ENCODE measurements around the gene CPNE7. TPM values are rescaled to one million over a fixed set of nuclear protein-coding genes. Genes with fewer than 3 reads are reported as not detected.

Gene CPNE7
- total and polyA plus RNA-seq, 10 of the 15 experiments (the other 5 are each of a cell fraction or from before 2014, with no cell fraction given): 0.29 to 46.9 (median 17.5) TPM

DNA sequence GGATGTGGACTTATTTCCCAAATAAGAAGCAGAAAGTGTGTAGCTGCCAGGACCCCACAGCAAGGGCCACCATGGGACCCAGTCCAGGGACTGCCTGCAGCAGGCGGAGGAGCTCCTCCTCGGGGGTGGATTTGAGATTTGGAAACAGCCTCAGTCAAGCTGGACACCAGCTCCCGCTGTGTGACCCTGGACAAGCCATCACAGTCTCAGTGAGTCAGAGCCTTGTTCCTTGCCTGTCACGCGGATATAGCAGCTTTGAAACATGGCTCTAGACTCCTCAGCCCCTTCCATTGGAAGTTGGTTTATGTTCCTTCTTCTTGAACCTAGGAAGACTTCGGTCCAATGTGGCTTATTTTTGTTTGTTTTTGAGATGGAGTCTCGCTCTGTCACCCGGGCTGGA is 25.4 kb downstream of the CPNE7 start:
- FAIRE-seq: no peak
- 70% methylated on average over 7 of the region's 8 CpGs for WGBS (ENCODE audit: insufficient coverage, insufficient replicate concordance, low lambda C conversion rate, missing lambda C conversion rate)
- no peak overlapping the region for H3K27ac ChIP-seq (ENCODE audit: control insufficient read depth, insufficient read depth)
- H3K4me2 ChIP-seq (ENCODE audit: control insufficient read depth, insufficient read depth): no peak overlapping the region
- no peaks in the 10 kb centered on the region for H3K4me1 ChIP-seq (ENCODE audit: control insufficient read depth, insufficient read depth, low read length)
- POLR2A ChIA-PET: interaction anchor here (0.7 kb wide), 1 partner anchor 11 kb away, joined by 5 read pairs; no protein-coding TSS in a partner anchor
- H3K4me3 ChIP-seq: no peak overlapping the region
- no TSS peak for BruUV-seq (replicated peaks)
- no peak for TF ChIP-seq ZBED1 (IDR thresholded peaks at IDR 0.05; ENCODE audit: borderline replicate concordance)
- TF ChIP-seq RB1 (IDR thresholded peaks at IDR 0.05; ENCODE audit: borderline replicate concordance): no peak
- TF ChIP-seq USF2 (IDR thresholded peaks at IDR 0.05; ENCODE audit: borderline replicate concordance, low read depth, low read length): no peak
- no peak for TF ChIP-seq TBL1XR1 (IDR thresholded peaks at IDR 0.05; ENCODE audit: low read depth, low read length)
- TF ChIP-seq NR2C1 (IDR thresholded peaks at IDR 0.05): no peak
- no peak for TF ChIP-seq SMARCA5 (IDR thresholded peaks at IDR 0.05)
- no peak for TF ChIP-seq POLR2AphosphoS2 (IDR thresholded peaks at IDR 0.05; ENCODE audit: low read depth, low read length)
- no peak for TF ChIP-seq RAD21 (IDR thresholded peaks at IDR 0.05; ENCODE audit: insufficient read depth, low read depth, low read length)
- TF ChIP-seq KLF5 (IDR thresholded peaks at IDR 0.05; ENCODE audit: partially characterized antibody): no peak
- TF ChIP-seq, protein P1, sequence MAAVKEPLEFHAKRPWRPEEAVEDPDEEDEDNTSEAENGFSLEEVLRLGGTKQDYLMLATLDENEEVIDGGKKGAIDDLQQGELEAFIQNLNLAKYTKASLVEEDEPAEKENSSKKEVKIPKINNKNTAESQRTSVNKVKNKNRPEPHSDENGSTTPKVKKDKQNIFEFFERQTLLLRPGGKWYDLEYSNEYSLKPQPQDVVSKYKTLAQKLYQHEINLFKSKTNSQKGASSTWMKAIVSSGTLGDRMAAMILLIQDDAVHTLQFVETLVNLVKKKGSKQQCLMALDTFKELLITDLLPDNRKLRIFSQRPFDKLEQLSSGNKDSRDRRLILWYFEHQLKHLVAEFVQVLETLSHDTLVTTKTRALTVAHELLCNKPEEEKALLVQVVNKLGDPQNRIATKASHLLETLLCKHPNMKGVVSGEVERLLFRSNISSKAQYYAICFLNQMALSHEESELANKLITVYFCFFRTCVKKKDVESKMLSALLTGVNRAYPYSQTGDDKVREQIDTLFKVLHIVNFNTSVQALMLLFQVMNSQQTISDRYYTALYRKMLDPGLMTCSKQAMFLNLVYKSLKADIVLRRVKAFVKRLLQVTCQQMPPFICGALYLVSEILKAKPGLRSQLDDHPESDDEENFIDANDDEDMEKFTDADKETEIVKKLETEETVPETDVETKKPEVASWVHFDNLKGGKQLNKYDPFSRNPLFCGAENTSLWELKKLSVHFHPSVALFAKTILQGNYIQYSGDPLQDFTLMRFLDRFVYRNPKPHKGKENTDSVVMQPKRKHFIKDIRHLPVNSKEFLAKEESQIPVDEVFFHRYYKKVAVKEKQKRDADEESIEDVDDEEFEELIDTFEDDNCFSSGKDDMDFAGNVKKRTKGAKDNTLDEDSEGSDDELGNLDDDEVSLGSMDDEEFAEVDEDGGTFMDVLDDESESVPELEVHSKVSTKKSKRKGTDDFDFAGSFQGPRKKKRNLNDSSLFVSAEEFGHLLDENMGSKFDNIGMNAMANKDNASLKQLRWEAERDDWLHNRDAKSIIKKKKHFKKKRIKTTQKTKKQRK (IDR thresholded peaks at IDR 0.05; ENCODE audit: low read depth, low read length): no peak
- no peak for TF ChIP-seq E2F8 (IDR thresholded peaks at IDR 0.05; ENCODE audit: low read depth, partially characterized antibody)
- CTCF ChIA-PET: interaction anchor here (0.6 to 2.0 kb wide), 4 partner anchors 260 to 361 kb away, joined by 3 to 6 read pairs (median 3); no protein-coding TSS in a partner anchor
- in situ Hi-C loops (cut with MboI) (no loop called here), intact Hi-C loops (cut with micrococcal nuclease; ENCODE audit: unreplicated experiment) (no loop called here)
- DNase-seq (ENCODE audit: low read depth, low spot score): no peak
- SMC1A ChIA-PET (ENCODE audit: uncharacterized antibody, unreplicated experiment): no interaction called here
- RAD21 ChIA-PET (ENCODE audit: unreplicated experiment): interaction anchor here (1.4 kb wide), 1 partner anchor 40 kb away, joined by 3 read pairs; no protein-coding TSS in a partner anchor
- H3K9me3 ChIP-seq (replicated peaks; ENCODE audit: control insufficient read depth, insufficient read depth, low read length): no peaks in the 10 kb centered on the region
- ATAC-seq: no peak
- no peaks in the 10 kb centered on the region for H3K79me2 ChIP-seq (ENCODE audit: control insufficient read depth, insufficient read depth, low read length)
- no peak overlapping the region for H2AFZ ChIP-seq (ENCODE audit: control insufficient read depth, low read depth, low read length)
- H3K36me3 ChIP-seq (ENCODE audit: control insufficient read depth in 2 of 2, insufficient read depth in 2 of 2, low read length in 1 of 2): no peaks in the 10 kb centered on the region; a peak in 1 of 4 replicates
- H3K9ac ChIP-seq (ENCODE audit: control insufficient read depth, insufficient read depth, low read length): no peak overlapping the region
- no peaks in the 10 kb centered on the region for H3K27me3 ChIP-seq (replicated peaks in 1 of 2; ENCODE audit: control insufficient read depth in 2 of 2, insufficient read depth in 2 of 2, low read length in 1 of 2)
- H4K20me1 ChIP-seq (ENCODE audit: control insufficient read depth, insufficient read depth): no peaks in the 10 kb centered on the region

Data from GM12878 (cell line).